HG03175 (cell line): ENCODE data around the gene PAPPA.

Experiments used
- ATAC-seq: cut with Tn5 transposase; IDR thresholded peaks from one replicate; pipeline ENCODE4 v1.9.1; 2021; ENCODE audit warnings: mild to moderate bottlenecking, moderate library complexity; ENCODE audit not compliant: unreplicated experiment

Gene PAPPA

GRCh38 chr9:116152390-116152789 lies 1.2 kb upstream of the PAPPA start:
- ATAC-seq, result no peak

- no peak for ATAC-seq
These were observed 438 bp upstream of the PAPPA start for GRCh38 chr9:116152941-116153764.

DNA sequence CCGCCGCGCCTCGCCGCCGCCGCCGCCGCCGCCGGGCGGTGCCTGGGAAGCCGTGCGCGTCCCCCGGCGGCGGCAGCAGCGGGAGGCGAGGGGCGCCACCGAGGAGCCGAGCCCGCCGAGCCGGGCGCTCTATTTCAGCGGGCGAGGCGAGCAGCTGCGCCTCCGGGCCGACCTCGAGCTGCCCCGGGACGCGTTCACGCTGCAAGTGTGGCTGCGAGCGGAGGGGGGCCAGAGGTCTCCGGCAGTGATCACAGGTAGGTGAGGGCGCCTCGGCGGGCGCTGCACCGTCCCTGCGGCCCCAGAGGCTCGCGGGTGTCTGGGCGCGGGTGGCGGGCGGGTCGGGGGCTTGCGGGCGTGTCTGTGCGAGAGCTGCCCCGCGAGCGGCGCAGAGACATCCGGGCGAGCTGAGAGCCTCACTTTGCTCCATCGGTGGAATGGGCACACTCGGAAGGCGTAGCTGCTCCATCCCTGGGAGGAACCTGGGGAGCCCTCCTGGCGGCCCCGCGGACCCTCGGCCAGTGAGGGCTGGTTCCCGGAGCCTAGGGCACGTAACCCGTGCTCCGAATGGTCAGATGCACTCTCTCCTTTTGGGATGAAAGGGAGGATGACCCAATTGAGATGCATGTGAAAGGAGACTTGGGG lies 864 bp downstream of the PAPPA start:
- no peak for ATAC-seq

DNA sequence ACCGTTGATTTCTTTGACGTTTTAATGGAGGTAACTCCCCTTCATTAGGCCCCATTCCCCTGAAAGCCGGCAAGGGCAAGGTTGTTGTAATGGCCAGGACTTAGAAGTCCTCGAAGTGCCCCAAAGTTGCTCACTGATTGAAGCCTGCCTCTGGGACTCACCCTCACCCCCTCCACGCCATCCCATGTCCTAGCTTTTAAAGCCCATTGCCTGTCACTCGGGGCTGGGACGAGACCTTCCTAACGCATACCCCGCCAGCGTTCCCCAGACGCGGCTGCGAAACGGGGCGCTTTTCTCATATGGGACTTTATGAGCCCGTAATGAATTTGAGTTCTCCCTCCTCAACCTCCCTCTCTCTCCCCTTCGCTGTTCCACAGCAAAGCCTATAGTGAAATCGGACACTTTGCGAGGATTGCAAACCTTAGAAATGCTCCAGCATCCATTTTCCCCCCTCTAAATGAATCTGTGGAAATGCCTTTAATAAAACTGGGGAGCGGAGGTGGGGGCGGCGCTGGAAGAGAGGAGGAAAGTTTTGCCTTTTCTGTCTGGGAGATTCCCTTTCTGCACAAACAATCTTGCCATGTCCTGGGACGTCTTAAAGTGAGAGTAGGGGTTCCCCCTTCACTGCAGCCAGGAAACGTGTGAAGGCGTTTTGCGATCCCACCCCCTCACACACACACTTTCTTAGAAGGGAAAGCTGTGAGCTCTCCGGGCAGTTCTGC lies 1.5 kb downstream of the PAPPA start:
- ATAC-seq, result no peak

DNA sequence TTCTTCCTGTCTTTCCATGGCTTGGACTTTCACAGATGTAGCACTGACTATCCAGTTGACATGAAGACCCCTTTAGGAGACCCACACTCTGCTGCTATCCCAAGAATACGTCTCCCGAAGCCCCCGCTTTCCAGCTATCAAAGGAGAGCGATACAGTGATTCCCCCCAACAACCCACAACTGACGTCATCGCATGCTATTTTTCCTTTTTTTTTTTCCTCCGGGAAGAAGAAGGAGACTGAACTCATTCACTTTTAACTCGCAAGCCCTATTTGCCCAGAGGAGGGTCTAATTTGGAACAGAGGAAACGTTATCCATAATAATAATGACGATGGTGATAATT lies 2.1 kb downstream of the PAPPA start:
- no peak for ATAC-seq

- no peak for ATAC-seq
These were observed 3.2 kb downstream of the PAPPA start for GRCh38 chr9:116156621-116157314.

DNA sequence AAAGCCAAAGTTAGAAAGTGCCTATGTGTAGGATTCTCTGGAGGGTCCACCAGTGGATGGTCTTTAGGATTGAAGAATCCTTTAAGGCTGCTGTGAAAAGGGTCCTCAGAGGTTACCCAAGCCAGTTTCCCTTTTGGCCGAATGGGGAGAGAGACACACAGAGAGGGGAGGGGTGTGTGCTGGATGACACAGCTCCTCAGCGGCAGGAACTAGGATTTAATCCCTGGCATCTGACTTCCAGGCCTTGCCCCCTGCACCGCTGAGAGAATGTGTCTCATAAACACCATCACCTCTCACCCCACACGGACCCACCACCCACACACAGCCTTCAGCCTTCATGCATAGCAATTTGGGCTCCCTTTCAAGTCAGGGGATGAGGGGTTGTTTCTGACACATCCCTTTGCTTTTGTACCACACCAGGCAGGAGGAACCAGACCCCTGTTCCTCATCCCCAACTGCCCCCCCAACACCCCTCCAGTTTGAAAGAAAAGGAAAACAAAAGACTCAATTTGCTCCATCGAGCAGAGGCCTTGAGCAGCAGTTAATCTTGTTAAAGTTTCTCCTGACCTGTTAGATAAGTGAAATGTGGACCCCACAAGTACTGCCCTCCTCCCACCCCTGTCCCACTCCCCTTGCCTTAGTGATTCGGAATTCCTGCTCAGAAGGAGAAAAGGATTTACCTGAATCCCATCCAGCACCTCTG lies 4.0 kb downstream of the PAPPA start:
- no peak for ATAC-seq

- ATAC-seq, result no peak
These were observed 7.3 kb downstream of the PAPPA start for GRCh38 chr9:116160676-116161571.

DNA sequence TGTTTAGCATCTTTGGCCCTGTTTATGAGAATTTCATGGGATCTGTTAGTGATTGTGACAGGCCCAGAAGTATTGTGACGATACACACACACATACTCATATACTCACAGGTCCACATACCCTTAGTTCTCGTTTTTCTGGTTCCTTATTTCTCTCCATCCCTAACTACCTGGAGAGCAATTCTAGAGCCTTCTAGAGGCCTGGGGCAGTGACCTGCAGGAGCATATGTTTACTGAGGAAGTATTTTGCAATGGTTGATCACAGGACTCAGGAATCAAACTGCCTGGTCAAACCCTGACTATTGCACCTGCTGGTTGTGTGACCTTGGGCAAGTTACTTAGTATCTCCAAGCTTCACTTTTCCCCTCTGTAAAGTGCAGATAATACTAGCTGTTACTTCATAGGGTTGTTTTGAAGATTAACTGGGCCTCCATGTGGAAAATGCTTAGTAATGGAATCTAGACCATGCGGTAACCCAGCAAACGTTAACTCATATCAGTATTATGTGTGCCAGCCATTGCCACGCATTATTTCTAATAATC lies 8.7 kb downstream of the PAPPA start:
- no peak for ATAC-seq

DNA sequence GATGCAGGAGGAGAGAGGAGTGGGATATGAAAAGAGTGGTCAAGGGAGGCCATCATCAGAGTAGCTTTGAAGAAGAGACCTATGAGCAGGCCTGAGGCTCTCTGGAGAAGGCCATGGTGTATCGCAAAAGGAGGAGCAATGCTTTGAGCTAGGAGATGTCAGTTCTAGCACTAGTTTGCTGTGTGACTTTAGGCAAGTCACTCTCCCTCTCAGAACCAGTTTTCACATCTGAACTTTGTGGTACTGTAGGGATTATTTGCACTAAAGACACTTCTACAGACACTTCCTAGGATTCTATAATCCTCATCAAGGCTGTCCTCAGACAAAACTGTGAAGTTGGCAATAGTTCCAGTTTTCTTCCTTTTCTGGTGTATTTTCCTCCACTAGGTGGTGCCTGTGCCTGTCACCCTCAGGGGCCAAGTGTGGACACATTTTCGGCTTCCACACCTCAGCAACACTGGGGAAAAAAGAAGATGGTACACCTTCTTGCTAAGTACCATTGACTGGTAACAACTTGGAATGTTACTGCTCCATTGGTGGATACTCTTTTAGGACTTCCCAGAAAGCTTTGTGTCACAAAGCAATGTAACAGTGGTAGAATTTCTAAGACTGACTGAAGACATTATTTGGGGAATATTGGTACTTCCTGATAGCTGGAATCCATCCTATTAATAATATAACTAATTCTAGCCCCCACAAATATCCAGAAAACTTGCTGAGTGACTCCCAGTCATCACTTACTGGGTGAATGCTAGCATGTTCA lies 9.9 kb downstream of the PAPPA start:
- ATAC-seq, result no peak

GRCh38 chr9:116165912-116166311 lies 12.3 kb downstream of the PAPPA start:
- ATAC-seq, result no peak

DNA sequence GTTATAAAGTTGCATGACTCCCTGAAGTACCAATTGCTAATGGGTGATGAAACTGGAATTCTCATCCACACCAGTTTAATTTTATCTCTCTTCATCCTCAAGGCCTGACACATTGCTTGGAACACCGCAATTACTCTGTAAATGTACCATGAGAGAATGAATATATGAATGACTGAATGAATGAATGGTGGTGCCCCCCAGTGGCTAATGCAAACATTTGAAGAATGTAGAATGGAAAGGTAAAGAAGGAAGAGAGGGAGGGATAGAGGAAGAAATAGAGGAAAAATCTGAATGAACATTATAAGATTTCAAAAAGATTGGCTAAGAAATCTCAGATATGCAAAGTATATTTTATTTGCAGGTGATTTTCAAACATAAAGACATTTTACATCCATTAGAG lies 13.1 kb downstream of the PAPPA start:
- no peak for ATAC-seq

DNA sequence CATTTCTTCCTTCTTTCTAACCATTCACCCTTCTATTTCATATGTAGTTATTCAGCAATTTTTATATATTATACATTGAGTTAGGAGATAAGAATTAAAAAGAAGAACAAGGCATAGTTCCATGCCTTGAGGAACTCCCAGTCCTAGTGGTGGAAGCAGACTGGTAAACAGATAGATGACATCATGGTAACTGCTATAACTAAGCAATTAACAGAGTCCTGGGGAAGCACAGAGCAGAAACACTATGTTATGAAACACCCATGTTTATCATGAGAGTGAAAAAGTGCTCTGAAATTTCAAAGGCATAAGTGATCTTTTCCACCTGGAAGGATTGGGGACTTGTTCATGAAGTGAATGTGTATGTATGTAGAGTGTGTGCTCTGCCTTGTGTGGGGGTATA lies 14.6 kb downstream of the PAPPA start:
- ATAC-seq, result no peak

- ATAC-seq, result no peak
These were observed 18.6 kb downstream of the PAPPA start for GRCh38 chr9:116172216-116172615.

DNA sequence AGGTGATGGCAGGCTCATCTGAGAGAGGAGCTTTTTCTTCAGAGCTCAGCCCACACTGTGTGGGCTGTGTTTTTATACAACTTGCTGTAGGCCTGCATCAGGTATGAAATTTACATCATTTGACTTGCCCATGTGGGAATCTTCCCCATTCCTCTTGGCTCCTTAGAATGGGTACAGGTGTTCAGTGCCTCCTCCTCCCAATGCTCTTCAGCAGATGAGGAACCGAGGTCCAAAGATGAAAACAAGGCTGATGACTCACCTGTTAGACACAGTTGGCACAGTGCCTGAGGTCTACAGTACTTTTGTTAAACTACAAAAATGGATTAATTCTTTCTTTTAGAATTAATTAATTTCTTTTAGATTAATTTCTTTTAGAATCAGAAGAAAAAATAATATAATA lies 20.8 kb downstream of the PAPPA start:
- ATAC-seq, result no peak

GRCh38 chr9:116175614-116176013 lies 22.0 kb downstream of the PAPPA start:
- ATAC-seq, result no peak

- ATAC-seq, result no peak
These were observed 25.1 kb downstream of the PAPPA start for GRCh38 chr9:116178481-116179211.

- no peak for ATAC-seq
These were observed 26.0 kb downstream of the PAPPA start for GRCh38 chr9:116179568-116179967.
